SU-DHL-6 (cell line): Measurements from ENCODE around the gene HDAC6.

Source experiments
- H2AFZ ChIP-seq: fragments of 200-600 bp; sonication (generic); 2 replicates; pipeline ENCODE4 v1.6.1; 2014; ENCODE audit warnings: low read depth, mild to moderate bottlenecking, moderate library complexity, mixed read lengths, antibody characterized with exemption, low read length; ENCODE audit not compliant: severe bottlenecking
- H3F3A ChIP-seq: fragments of 200-600 bp; shearing (Covaris generic); 2 replicates; pipeline ENCODE4 v1.6.0; 2016; ENCODE audit warnings: antibody characterized with exemption, mild to moderate bottlenecking; ENCODE audit not compliant: insufficient read depth
- H3K27ac ChIP-seq: fragments of 200-600 bp; sonication (generic); 2 replicates; pipeline ENCODE4 v1.5.1; 2016; ENCODE audit warnings: low read depth, mild to moderate bottlenecking, low read length, moderate library complexity, mixed read lengths
- H3K27me3 ChIP-seq: fragments of 200-600 bp; sonication (generic), shearing (Covaris generic); 2 replicates; pipeline ENCODE4 v1.6.0; 2014; ENCODE audit warnings: mild to moderate bottlenecking, low read length
- H3K36me3 ChIP-seq: fragments of 200-600 bp; sonication (generic); 2 replicates; pipeline ENCODE4 v1.6.1; 2014; ENCODE audit warnings: mild to moderate bottlenecking, low read length, mixed read lengths
- H3K4me2 ChIP-seq: fragments of 300-600, 200-600 bp; shearing (Covaris generic), sonication (generic); 2 replicates; pipeline ENCODE4 v1.6.0; 2014; ENCODE audit warnings: low read length, low read depth, mild to moderate bottlenecking; ENCODE audit not compliant: poor library complexity, severe bottlenecking
- H3K4me3 ChIP-seq: fragments of 200-600 bp; sonication (generic); 2 replicates; pipeline ENCODE4 v1.5.1; 2014; ENCODE audit warnings: antibody characterized with exemption, low read length, mild to moderate bottlenecking, mixed read lengths; ENCODE audit not compliant: insufficient read depth, poor library complexity, severe bottlenecking
- H3K79me2 ChIP-seq: fragments of 200-600 bp; sonication (generic); 2 replicates; pipeline ENCODE4 v1.6.1; 2014; ENCODE audit warnings: mild to moderate bottlenecking, low read length, moderate library complexity; ENCODE audit not compliant: insufficient read depth
- H3K9ac ChIP-seq: fragments of 200-600 bp; sonication (generic); 2 replicates; pipeline ENCODE4 v1.7.0; 2014; ENCODE audit warnings: mild to moderate bottlenecking, low read length
- H3K9me2 ChIP-seq: fragments of 200-600 bp; sonication (generic); replicated peaks from 2 replicates; pipeline ENCODE4 v1.6.1; 2014; ENCODE audit warnings: low read length; ENCODE audit not compliant: insufficient read depth
- H3K9me3 ChIP-seq: fragments of 200-600 bp; sonication (generic); 2 replicates; pipeline ENCODE4 v1.6.1; 2014; ENCODE audit warnings: low read length, mixed read lengths; ENCODE audit not compliant: insufficient read depth
- H4K20me1 ChIP-seq: fragments of 200-600 bp; sonication (generic); 2 replicates; pipeline ENCODE4 v1.6.1; 2014; ENCODE audit warnings: low read depth, mild to moderate bottlenecking, antibody characterized with exemption, low read length, moderate library complexity, mixed read lengths
- CTCF ChIP-seq: fragments of 200-600 bp; sonication (generic); IDR thresholded peaks from one replicate; pipeline ENCODE4 v1.5.1; 2017; ENCODE audit warnings: antibody characterized with exemption, mild to moderate bottlenecking, low read length, moderate library complexity; ENCODE audit not compliant: insufficient read depth, poor library complexity, severe bottlenecking
- EZH2phosphoT487 ChIP-seq: fragments of 200-600 bp; sonication (generic), shearing (Covaris generic); conservative IDR thresholded peaks from 2 replicates; pipeline ENCODE4 v1.6.1; 2018; ENCODE audit warnings: mild to moderate bottlenecking, antibody characterized with exemption, low read length, moderate library complexity, mixed read lengths

Gene HDAC6

GRCh38 chrX:48815266-48815665, 13.4 kb downstream of the HDAC6 start:
- no peaks in the 10 kb centered on the region for H3K9me2 ChIP-seq
- H3K9me3 ChIP-seq = no peaks in the 10 kb centered on the region
- H3K27ac ChIP-seq = no peak overlapping the region
- no peaks in the 10 kb centered on the region for H4K20me1 ChIP-seq
- H3K36me3 ChIP-seq = no peaks in the 10 kb centered on the region
- no peaks in the 10 kb centered on the region for H3F3A ChIP-seq
- no peak overlapping the region for H3K9ac ChIP-seq
- TF ChIP-seq CTCF = no peak
- TF ChIP-seq EZH2phosphoT487 = no peak
- no peak overlapping the region for H3K4me2 ChIP-seq
- no peaks in the 10 kb centered on the region for H3K79me2 ChIP-seq
- no peaks in the 10 kb centered on the region for H3K27me3 ChIP-seq
- no peak overlapping the region for H2AFZ ChIP-seq
- no peak overlapping the region for H3K4me3 ChIP-seq

- Histone ChIP-seq H3K4me3 (no peak overlapping the region), H3K36me3 (no peaks in the 10 kb centered on the region), H3F3A (no peaks in the 10 kb centered on the region), H3K9me3 (no peaks in the 10 kb centered on the region), H3K9me2 (no peaks in the 10 kb centered on the region), H3K79me2 (no peaks in the 10 kb centered on the region), H3K27ac (no peak overlapping the region), H3K4me2 (no peak overlapping the region), H3K9ac (no peak overlapping the region), H4K20me1 (no peaks in the 10 kb centered on the region), H2AFZ (no peak overlapping the region), H3K27me3 (no peaks in the 10 kb centered on the region)
- TF ChIP-seq EZH2phosphoT487 (no peak), CTCF (no peak)
Measured at GRCh38 chrX:48816014-48816810, 14.3 kb downstream of the HDAC6 start.

GRCh38 chrX:48818098-48818497, 16.2 kb downstream of the HDAC6 start:
- Histone ChIP-seq H3K9ac (no peak overlapping the region), H2AFZ (no peak overlapping the region), H3K79me2 (no peaks in the 10 kb centered on the region), H3K4me2 (no peak overlapping the region), H3K27me3 (no peaks in the 10 kb centered on the region), H4K20me1 (no peaks in the 10 kb centered on the region), H3K9me3 (no peaks in the 10 kb centered on the region), H3K27ac (no peak overlapping the region), H3F3A (no peaks in the 10 kb centered on the region), H3K9me2 (no peaks in the 10 kb centered on the region), H3K36me3 (no peaks in the 10 kb centered on the region), H3K4me3 (no peak overlapping the region)
- no peak for TF ChIP-seq EZH2phosphoT487
- no peak for TF ChIP-seq CTCF
